Measurements from ENCODE around the gene AGMO.

DNA sequence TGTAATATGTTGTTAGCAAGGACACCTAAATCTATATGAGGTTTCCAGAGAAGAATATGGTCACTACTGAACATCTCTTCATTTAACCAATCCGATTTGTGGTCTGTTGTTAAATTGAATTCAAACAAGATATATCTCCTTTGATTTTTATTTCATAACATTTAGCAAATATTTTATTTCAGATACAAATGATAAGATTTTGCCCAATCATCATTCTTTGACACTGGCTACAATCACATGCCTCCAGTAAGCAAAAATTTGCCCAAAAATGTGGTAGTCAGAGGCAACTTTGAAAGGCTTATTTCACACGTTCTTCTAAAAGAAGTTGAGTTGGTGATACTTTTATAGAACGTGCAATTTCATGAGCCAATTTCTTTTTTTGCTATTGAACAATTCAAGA is 44.7 kb upstream of the AGMO start:
- no peak for TF ChIP-seq EP300 (IDR thresholded peaks at IDR 0.05)
- TF ChIP-seq, protein P1, sequence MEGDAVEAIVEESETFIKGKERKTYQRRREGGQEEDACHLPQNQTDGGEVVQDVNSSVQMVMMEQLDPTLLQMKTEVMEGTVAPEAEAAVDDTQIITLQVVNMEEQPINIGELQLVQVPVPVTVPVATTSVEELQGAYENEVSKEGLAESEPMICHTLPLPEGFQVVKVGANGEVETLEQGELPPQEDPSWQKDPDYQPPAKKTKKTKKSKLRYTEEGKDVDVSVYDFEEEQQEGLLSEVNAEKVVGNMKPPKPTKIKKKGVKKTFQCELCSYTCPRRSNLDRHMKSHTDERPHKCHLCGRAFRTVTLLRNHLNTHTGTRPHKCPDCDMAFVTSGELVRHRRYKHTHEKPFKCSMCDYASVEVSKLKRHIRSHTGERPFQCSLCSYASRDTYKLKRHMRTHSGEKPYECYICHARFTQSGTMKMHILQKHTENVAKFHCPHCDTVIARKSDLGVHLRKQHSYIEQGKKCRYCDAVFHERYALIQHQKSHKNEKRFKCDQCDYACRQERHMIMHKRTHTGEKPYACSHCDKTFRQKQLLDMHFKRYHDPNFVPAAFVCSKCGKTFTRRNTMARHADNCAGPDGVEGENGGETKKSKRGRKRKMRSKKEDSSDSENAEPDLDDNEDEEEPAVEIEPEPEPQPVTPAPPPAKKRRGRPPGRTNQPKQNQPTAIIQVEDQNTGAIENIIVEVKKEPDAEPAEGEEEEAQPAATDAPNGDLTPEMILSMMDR (IDR thresholded peaks at IDR 0.05) = no peak
